HG03280 (cell line): Measurements from ENCODE around the gene IRGC.

Experiments used
- ATAC-seq: cut with Tn5 transposase; IDR thresholded peaks from one replicate; pipeline ENCODE4 v1.9.1; 2021; ENCODE audit warnings: mild to moderate bottlenecking, moderate library complexity; ENCODE audit not compliant: unreplicated experiment

IRGC gene

GRCh38 chr19:43690890-43691289 lies 25.0 kb upstream of the IRGC start:
- no peak for ATAC-seq

- ATAC-seq: no peak
Observed at GRCh38 chr19:43691755-43692154, 24.1 kb upstream of the IRGC start.

GRCh38 chr19:43692385-43692784 lies 23.5 kb upstream of the IRGC start:
- ATAC-seq: no peak

- no peak for ATAC-seq
Observed at GRCh38 chr19:43692877-43693276, 23.0 kb upstream of the IRGC start.

- no peak for ATAC-seq
Observed at GRCh38 chr19:43694553-43694952, 21.3 kb upstream of the IRGC start.

- no peak for ATAC-seq
Observed at GRCh38 chr19:43695985-43696704, 19.7 kb upstream of the IRGC start.

GRCh38 chr19:43697295-43697694 lies 18.6 kb upstream of the IRGC start:
- no peak for ATAC-seq

GRCh38 chr19:43699506-43700394 lies 16.1 kb upstream of the IRGC start:
- ATAC-seq: no peak

GRCh38 chr19:43700395-43701000 lies 15.4 kb upstream of the IRGC start:
- ATAC-seq: no peak

- no peak for ATAC-seq
Observed at GRCh38 chr19:43704002-43704705, 11.7 kb upstream of the IRGC start.

GRCh38 chr19:43705729-43706128 lies 10.1 kb upstream of the IRGC start:
- ATAC-seq: no peak

GRCh38 chr19:43707158-43707712 lies 8.6 kb upstream of the IRGC start:
- ATAC-seq: no peak

GRCh38 chr19:43708716-43709115 lies 7.2 kb upstream of the IRGC start:
- no peak for ATAC-seq

- no peak for ATAC-seq
Observed at GRCh38 chr19:43711751-43712355, 4.0 kb upstream of the IRGC start.

- no peak for ATAC-seq
Observed at GRCh38 chr19:43713208-43713607, 2.7 kb upstream of the IRGC start.

- no peak for ATAC-seq
Observed at GRCh38 chr19:43718627-43719377, 2.9 kb downstream of the IRGC start.

- ATAC-seq: no peak
Observed at GRCh38 chr19:43719378-43719868, 3.5 kb downstream of the IRGC start.

- no peak for ATAC-seq
Observed at GRCh38 chr19:43719918-43720317, 4.0 kb downstream of the IRGC start.

GRCh38 chr19:43720936-43721335 lies 5.1 kb downstream of the IRGC start:
- no peak for ATAC-seq
